Hepatocyte (in vitro differentiated cells): ENCODE data around the gene RTN4RL2. TPM values are rescaled to one million over a fixed set of nuclear protein-coding genes. Genes with fewer than 3 reads are reported as not detected.

Experiments used
- DNase-seq: peaks from one replicate; pipeline ENCODE4 v3.0.0-alpha.2; 2016; ENCODE audit warnings: low spot score
- H2AFZ ChIP-seq: fragments of 200-600 bp; sonication (generic); 2 replicates; pipeline ENCODE4 v1.6.0; 2016; ENCODE audit warnings: antibody characterized with exemption, mild to moderate bottlenecking
- H3K27ac ChIP-seq: fragments of 200-600 bp; sonication (generic); 2 replicates; pipeline ENCODE4 v1.5.1; 2016; ENCODE audit warnings: mild to moderate bottlenecking
- H3K27me3 ChIP-seq: fragments of 200-600 bp; sonication (generic); 2 replicates; pipeline ENCODE4 v1.6.1; 2016
- H3K36me3 ChIP-seq: fragments of 200-600 bp; sonication (generic); replicated peaks from 2 replicates; pipeline ENCODE4 v1.5.1; 2016; ENCODE audit warnings: low read depth; ENCODE audit not compliant: insufficient read depth
- H3K4me1 ChIP-seq: fragments of 200-600 bp; sonication (generic); 2 replicates; pipeline ENCODE4 v1.5.1; 2016; ENCODE audit warnings: mild to moderate bottlenecking, moderate library complexity; ENCODE audit not compliant: insufficient read depth
- H3K4me2 ChIP-seq: fragments of 200-600 bp; sonication (generic); 2 replicates; pipeline ENCODE4 v1.6.0; 2016
- H3K4me3 ChIP-seq: fragments of 200-600 bp; sonication (generic); 2 replicates; pipeline ENCODE4 v1.5.1; 2016; ENCODE audit warnings: mild to moderate bottlenecking
- H3K79me2 ChIP-seq: fragments of 200-600 bp; sonication (generic); 2 replicates; pipeline ENCODE4 v1.6.0; 2017; ENCODE audit warnings: mild to moderate bottlenecking
- H3K9me2 ChIP-seq: fragments of 200-600 bp; sonication (generic); replicated peaks from 2 replicates; pipeline ENCODE4 v1.6.0; 2017; ENCODE audit warnings: mild to moderate bottlenecking; ENCODE audit not compliant: insufficient read depth
- H3K9me3 ChIP-seq: fragments of 200-600 bp; sonication (generic); 2 replicates; pipeline ENCODE4 v1.5.1; 2016; ENCODE audit warnings: low read depth, mild to moderate bottlenecking
- H4K20me1 ChIP-seq: fragments of 200-600 bp; sonication (generic); 2 replicates; pipeline ENCODE4 v1.6.0; 2016; ENCODE audit warnings: mild to moderate bottlenecking; ENCODE audit not compliant: insufficient read depth, poor library complexity, severe bottlenecking
- CTCF ChIP-seq: fragments of 200-600 bp; sonication (generic); IDR thresholded peaks from 2 replicates; pipeline ENCODE4 v1.5.1; 2016; ENCODE audit warnings: antibody characterized with exemption, mild to moderate bottlenecking; ENCODE audit not compliant: poor library complexity
- EZH2 ChIP-seq: fragments of 200-600 bp; sonication (generic); IDR thresholded peaks from 2 replicates; pipeline ENCODE4 v1.6.1; 2016; ENCODE audit warnings: antibody characterized with exemption, mild to moderate bottlenecking, borderline replicate concordance
- EZH2phosphoT487 ChIP-seq: fragments of 200-600 bp; sonication (generic); IDR thresholded peaks from one replicate; pipeline ENCODE4 v1.6.1; 2018; ENCODE audit warnings: antibody characterized with exemption, mild to moderate bottlenecking, low read depth, moderate library complexity; ENCODE audit not compliant: unreplicated experiment, severe bottlenecking
- WGBS: methylation state at CpG from one replicate; pipeline ENCODE4 v1.1.6; 2016; ENCODE audit warnings: low lambda C conversion rate; ENCODE audit errors: missing lambda C conversion rate; 5-methylcytosine and 5-hydroxymethylcytosine counted together
- polyA plus RNA-seq: library from polyadenylated mRNA; unstranded; fragments of >200 nt; fragmentation: Nextera tagmentation; extraction: Ambion mirVana; gene quantifications from 2 replicates; pipeline ENCODE4 v1.2.1, GENCODE V29; 2016
- total RNA-seq: library from RNA; depleted of rRNA; stranded (reverse); fragments of >200 nt; gene quantifications from 2 replicates; pipeline ENCODE4 v1.2.3, GENCODE V29; 2014

Gene RTN4RL2
- total and polyA plus RNA-seq, 2 experiments from 2014 or later: 2.4 to 10.6 TPM

- 75% methylated on average over 5 of the region's 5 CpGs for WGBS
- Histone ChIP-seq H4K20me1 (no peaks in the 10 kb centered on the region), H3K4me3 (no peak overlapping the region), H3K9me2 (no peaks in the 10 kb centered on the region), H3K79me2 (no peaks in the 10 kb centered on the region), H3K27me3 (peaks cover 59% of the 10 kb centered on the region), H3K36me3 (no peaks in the 10 kb centered on the region), H3K27ac (no peak overlapping the region), H3K9me3 (no peaks in the 10 kb centered on the region), H2AFZ (no peak overlapping the region), H3K4me2 (peak overlapping the region; percentile 91), H3K4me1 (peaks cover 10% of the 10 kb centered on the region)
- no peak for DNase-seq
- TF ChIP-seq CTCF: no peak
- no peak for TF ChIP-seq EZH2phosphoT487
- TF ChIP-seq EZH2: no peak
Observed at GRCh38 chr11:57475671-57476046, 15.3 kb downstream of the RTN4RL2 start.

GRCh38 chr11:57476047-57476756 is 15.9 kb downstream of the RTN4RL2 start:
- peaks cover 64% of the 10 kb centered on the region for H3K27me3 ChIP-seq
- no peak overlapping the region for H3K27ac ChIP-seq

GRCh38 chr11:57476757-57477506 is 16.6 kb downstream of the RTN4RL2 start:
- H4K20me1 ChIP-seq: no peaks in the 10 kb centered on the region
- 9% methylated on average over 19 of the region's 27 CpGs for WGBS
- H3K79me2 ChIP-seq: no peaks in the 10 kb centered on the region
- no peak overlapping the region for H3K4me3 ChIP-seq
- peak overlapping the region; percentile 63 for H2AFZ ChIP-seq
- DNase-seq: peak; percentile 69
- peaks cover 69% of the 10 kb centered on the region for H3K27me3 ChIP-seq
- TF ChIP-seq EZH2 (peak; percentile 63), EZH2phosphoT487 (no peak), CTCF (peak; percentile 23)
- no peak overlapping the region for H3K27ac ChIP-seq
- no peaks in the 10 kb centered on the region for H3K36me3 ChIP-seq
- H3K9me3 ChIP-seq: no peaks in the 10 kb centered on the region
- peaks cover 10% of the 10 kb centered on the region for H3K4me1 ChIP-seq
- peak overlapping the region; percentile 91 for H3K4me2 ChIP-seq
- H3K9me2 ChIP-seq: no peaks in the 10 kb centered on the region

More at GRCh38 chr11:57476047-57476756, 15.9 kb downstream of the RTN4RL2 start:
- Histone ChIP-seq H3K79me2 (no peaks in the 10 kb centered on the region), H3K4me1 (peaks cover 10% of the 10 kb centered on the region), H4K20me1 (no peaks in the 10 kb centered on the region), H3K4me2 (peak overlapping the region; percentile 91), H2AFZ (peak overlapping the region; percentile 63), H3K4me3 (no peak overlapping the region), H3K9me3 (no peaks in the 10 kb centered on the region), H3K9me2 (no peaks in the 10 kb centered on the region), H3K36me3 (no peaks in the 10 kb centered on the region)
- TF ChIP-seq EZH2phosphoT487 (peak; percentile 46), EZH2 (peak; percentile 76), CTCF (no peak)
- DNase-seq: peak; percentile 60
- WGBS: 3% methylated on average over 73 of the region's 80 CpGs
